Left lung (tissue), 10 donors: ENCODE measurements around the gene MC5R. TPM values are rescaled to one million over a fixed set of nuclear protein-coding genes. Genes with fewer than 3 reads are reported as not detected.

Source experiments
- ATAC-seq: fragments of 200-7000 bp; cut with Tn5 transposase; one replicate; pipeline ENCODE4 v1.9.1; 2020; ENCODE audit warnings: moderate library complexity
- DNase-seq, 4 donors: peaks; one replicate each; pipeline ENCODE4 v3.0.0-alpha.2; 2013 to 2020
- H3K27ac ChIP-seq, 2 donors: fragments of 200-600 bp; sonication (generic) in 1 of 2; one replicate each; pipeline versions ENCODE4 v1.5.0 to v1.8.0; 2020 to 2021
- H3K27me3 ChIP-seq, 2 donors: fragments of 200-600 bp; sonication (generic) in 1 of 2; one replicate each; pipeline versions ENCODE4 v1.5.0 to v1.8.0; 2020 to 2021
- H3K36me3 ChIP-seq, 2 donors: fragments of 200-600 bp; sonication (generic) in 1 of 2; one replicate each; pipeline versions ENCODE4 v1.5.0 to v1.8.0; 2020 to 2021
- H3K4me1 ChIP-seq, 2 donors: fragments of 200-600 bp; one replicate each; pipeline ENCODE4 v1.8.0; 2021
- H3K4me3 ChIP-seq, 2 donors: fragments of 200-600 bp; sonication (generic) in 1 of 2; one replicate each; pipeline versions ENCODE4 v1.5.0 to v1.8.0; 2020 to 2021; ENCODE audit warnings: mild to moderate bottlenecking in 1 of 2
- H3K9me3 ChIP-seq, 2 donors: fragments of 200-600 bp; sonication (generic) in 1 of 2; one replicate each; pipeline versions ENCODE4 v1.5.0 to v1.8.0; 2020 to 2021
- intact Hi-C, 2 donors: fragments of 100-400 bp; cut with DNase I; formaldehyde crosslinking; loops; one replicate each; pipeline versions ENCODE4 v1.11.2 to v1.14.2; 2022
- polyA plus RNA-seq, 6 donors: library from polyadenylated mRNA; unstranded; fragments of 120-200 nt; gene quantifications; one replicate each; pipeline ENCODE4 v1.2.1, GENCODE V29; 2013; ENCODE audit not compliant: insufficient read length in 6 of 6
- total RNA-seq, 2 donors: library from RNA; stranded (reverse); fragmentation: NEBNext Ultra II Directional; extraction: Animal tissue kit (Norgen Biotek cat#: 25700); gene quantifications; one replicate each; pipeline ENCODE4 v1.2.1, GENCODE V29; 2021
- TF ChIP-seq, protein P1 (sequence below), 2 donors: fragments of 200-600 bp; sonication (generic) in 1 of 2; IDR thresholded peaks; one replicate each; pipeline versions ENCODE4 v1.5.0 to v1.8.0; 2021; ENCODE audit warnings: antibody characterized with exemption in 2 of 2
- donor health status: DM: no; HTN: yes; CAD: no.
- donor health status: DM: no; HTN: no; CAD: no.

MC5R gene
- total and polyA plus RNA-seq, 8 donors, result 0.13 to 0.16 TPM; not detected in 6

DNA sequence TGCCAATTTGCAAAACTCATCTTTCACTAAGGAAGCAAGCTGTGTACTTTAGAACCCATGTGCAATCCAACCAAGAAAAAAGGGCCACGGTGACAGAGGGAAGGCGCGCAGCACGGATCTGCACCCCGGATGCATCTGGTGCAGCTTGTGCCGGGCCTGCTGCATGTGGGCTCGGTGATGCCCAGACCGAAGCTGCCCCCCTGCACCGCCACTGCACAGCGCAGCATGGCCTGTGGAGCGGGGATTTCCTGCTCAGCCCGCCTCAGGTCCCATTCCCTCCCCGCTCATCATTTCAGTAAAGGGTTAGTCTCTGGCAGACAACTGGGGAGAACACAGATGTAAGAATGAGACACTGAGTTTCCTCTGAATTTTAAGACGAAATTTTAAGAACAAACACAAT lies 48.4 kb downstream of the MC5R start:
- Histone ChIP-seq H3K9me3 (no peaks in the 10 kb centered on the region), H3K27ac (no peak overlapping the region), H3K4me3 (no peak overlapping the region), H3K4me1 (no peaks in the 10 kb centered on the region), H3K27me3 (peaks cover 17 to 65% of the 10 kb centered on the region in 2 donors), H3K36me3 (no peaks in the 10 kb centered on the region)
- DNase-seq (no peak), ATAC-seq (no peak)
- TF ChIP-seq, protein P1, sequence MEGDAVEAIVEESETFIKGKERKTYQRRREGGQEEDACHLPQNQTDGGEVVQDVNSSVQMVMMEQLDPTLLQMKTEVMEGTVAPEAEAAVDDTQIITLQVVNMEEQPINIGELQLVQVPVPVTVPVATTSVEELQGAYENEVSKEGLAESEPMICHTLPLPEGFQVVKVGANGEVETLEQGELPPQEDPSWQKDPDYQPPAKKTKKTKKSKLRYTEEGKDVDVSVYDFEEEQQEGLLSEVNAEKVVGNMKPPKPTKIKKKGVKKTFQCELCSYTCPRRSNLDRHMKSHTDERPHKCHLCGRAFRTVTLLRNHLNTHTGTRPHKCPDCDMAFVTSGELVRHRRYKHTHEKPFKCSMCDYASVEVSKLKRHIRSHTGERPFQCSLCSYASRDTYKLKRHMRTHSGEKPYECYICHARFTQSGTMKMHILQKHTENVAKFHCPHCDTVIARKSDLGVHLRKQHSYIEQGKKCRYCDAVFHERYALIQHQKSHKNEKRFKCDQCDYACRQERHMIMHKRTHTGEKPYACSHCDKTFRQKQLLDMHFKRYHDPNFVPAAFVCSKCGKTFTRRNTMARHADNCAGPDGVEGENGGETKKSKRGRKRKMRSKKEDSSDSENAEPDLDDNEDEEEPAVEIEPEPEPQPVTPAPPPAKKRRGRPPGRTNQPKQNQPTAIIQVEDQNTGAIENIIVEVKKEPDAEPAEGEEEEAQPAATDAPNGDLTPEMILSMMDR (IDR thresholded peaks at IDR 0.05), result no peak
- intact Hi-C loops, result no loop called here

GRCh38 chr18:13872932-13873331 lies 49.0 kb downstream of the MC5R start:
- intact Hi-C loops, result no loop called here
- ATAC-seq, result no peak
- Histone ChIP-seq H3K36me3 (no peaks in the 10 kb centered on the region), H3K9me3 (no peaks in the 10 kb centered on the region), H3K4me1 (no peaks in the 10 kb centered on the region), H3K27me3 (peaks cover 17 to 59% of the 10 kb centered on the region in 2 donors), H3K4me3 (no peak overlapping the region), H3K27ac (no peak overlapping the region)
- no peak for DNase-seq
- TF ChIP-seq, protein P1 (IDR thresholded peaks at IDR 0.05), result no peak

- Histone ChIP-seq H3K9me3 (no peaks in the 10 kb centered on the region), H3K4me1 (no peaks in the 10 kb centered on the region), H3K27ac (no peak overlapping the region), H3K4me3 (no peak overlapping the region), H3K36me3 (no peaks in the 10 kb centered on the region), H3K27me3 (peaks cover 8 to 43% of the 10 kb centered on the region in 2 donors)
- DNase-seq, result no peak
- TF ChIP-seq, protein P1 (IDR thresholded peaks at IDR 0.05), result no peak
- ATAC-seq, result no peak
- intact Hi-C loops, result no loop called here
Measured at GRCh38 chr18:13874558-13874957, 50.6 kb downstream of the MC5R start.

Other genes starting within 250 kb of the MC5R start
- 10 to 100 TPM; 11.1 to 11.3 TPM for gene FAM210A, start 97.6 kb upstream of the MC5R start, total RNA-seq
- 10 to 100 TPM; 14.3 to 18.2 (median 16.3) TPM for gene FAM210A, start 97.6 kb upstream of the MC5R start, polyA plus RNA-seq
- gene RNMT, start 97.5 kb upstream of the MC5R start, total RNA-seq, result 10 to 100 TPM; 21.9 to 25.8 TPM
- 10 to 100 TPM; 43.5 to 52.7 (median 47.1) TPM for gene RNMT, start 97.5 kb upstream of the MC5R start, polyA plus RNA-seq
- not detected for gene MC2R, start 91.4 kb downstream of the MC5R start, total RNA-seq
- under 1 TPM in 3 of 6 donors, not detected in 3; 0.04 to 0.29 (median 0.19) TPM for gene MC2R, start 91.4 kb downstream of the MC5R start, polyA plus RNA-seq